Kidney epithelial cell (primary cell): ENCODE results near the gene TMEM181. TPM values are rescaled to one million over a fixed set of nuclear protein-coding genes. Genes with fewer than 3 reads are reported as not detected.

Experiments used
- DNase-seq: peaks from one replicate; pipeline ENCODE4 v3.0.0-alpha.2; 2010; ENCODE audit warnings: low read depth
- H3K27me3 ChIP-seq: 2 replicates; pipeline ENCODE4 v1.6.0; 2011; ENCODE audit warnings: low read length; ENCODE audit not compliant: control insufficient read depth, insufficient read depth
- H3K36me3 ChIP-seq: 2 replicates; pipeline ENCODE4 v1.5.1; 2011; ENCODE audit warnings: low read length; ENCODE audit not compliant: control insufficient read depth, insufficient read depth
- H3K4me3 ChIP-seq: 2 replicates; pipeline ENCODE4 v1.5.1; 2011; ENCODE audit warnings: low read depth, mild to moderate bottlenecking, control low read depth, low read length
- CTCF ChIP-seq: IDR thresholded peaks from 2 replicates; pipeline ENCODE4 v1.5.1; 2011; ENCODE audit warnings: mild to moderate bottlenecking, moderate library complexity, low read length, control low read depth, inconsistent platforms; ENCODE audit not compliant: insufficient read depth, poor library complexity, severe bottlenecking
- total RNA-seq: library from RNA; depleted of rRNA; stranded (reverse); fragments of >200 nt; gene quantifications from 2 replicates; pipeline ENCODE4 v1.2.3, GENCODE V29; 2015

The TMEM181 gene
- total RNA-seq, 1 donor from 2014 or later = 22.1 TPM

- no peaks in the 10 kb centered on the region for H3K36me3 ChIP-seq
- no peaks in the 10 kb centered on the region for H3K27me3 ChIP-seq
- no peak for TF ChIP-seq CTCF
- no peak overlapping the region for H3K4me3 ChIP-seq
- DNase-seq = no peak
These were observed 120.1 kb downstream of the TMEM181 start for GRCh38 chr6:158680015-158680414.

GRCh38 chr6:158680481-158680880 lies 120.6 kb downstream of the TMEM181 start:
- no peaks in the 10 kb centered on the region for H3K36me3 ChIP-seq
- H3K27me3 ChIP-seq = no peaks in the 10 kb centered on the region
- no peak for TF ChIP-seq CTCF
- no peak for DNase-seq
- H3K4me3 ChIP-seq = no peak overlapping the region

- H3K27me3 ChIP-seq = no peaks in the 10 kb centered on the region
- H3K36me3 ChIP-seq = no peaks in the 10 kb centered on the region
- H3K4me3 ChIP-seq = no peak overlapping the region
- DNase-seq = no peak
- TF ChIP-seq CTCF = no peak
These were observed 124.4 kb downstream of the TMEM181 start for GRCh38 chr6:158684311-158684710.

GRCh38 chr6:158684745-158685324 lies 124.9 kb downstream of the TMEM181 start:
- H3K4me3 ChIP-seq = no peak overlapping the region
- no peaks in the 10 kb centered on the region for H3K36me3 ChIP-seq
- H3K27me3 ChIP-seq = no peaks in the 10 kb centered on the region
- no peak for TF ChIP-seq CTCF
- DNase-seq = no peak

Other genes with a start within 250 kb of the TMEM181 start
- gene TULP4, start 247.6 kb upstream of the TMEM181 start, total RNA-seq = 104 and 105 TPM in 2 replicates
- 120 and 124 TPM in 2 replicates for gene DYNLT1, start 84.7 kb downstream of the TMEM181 start, total RNA-seq
- 3.1 and 3.6 TPM in 2 replicates for gene SYTL3, start 90.0 kb downstream of the TMEM181 start, total RNA-seq